ENCODE data around the gene CCDC186. TPM values are rescaled to one million over a fixed set of nuclear protein-coding genes. Genes with fewer than 3 reads are reported as not detected.

The CCDC186 gene
- total RNA-seq, 1 experiment from 2014 or later: 24.2 TPM

- no peaks in the 10 kb centered on the region for H4K20me1 ChIP-seq (ENCODE audit: insufficient read depth, low read depth, low read length)
- H3K79me2 ChIP-seq (ENCODE audit: low read length): no peaks in the 10 kb centered on the region
- H3K36me3 ChIP-seq (ENCODE audit: insufficient read depth, low read length): no peaks in the 10 kb centered on the region
Measured at GRCh38 chr10:114206902-114207301, 32.9 kb upstream of the CCDC186 start.

GRCh38 chr10:114202812-114203211, 28.8 kb upstream of the CCDC186 start:
- Histone ChIP-seq H3K9ac (ENCODE audit: low read length) (no peak overlapping the region), H3K4me2 (ENCODE audit: low read depth, low read length, poor library complexity, severe bottlenecking) (no peak overlapping the region), H3K36me3 (ENCODE audit: insufficient read depth, low read length) (no peaks in the 10 kb centered on the region), H3K4me1 (ENCODE audit: low read length) (0 out of 2 replicates have a peak, but pooled peaks cover 4% of the 10 kb centered on the region), H3K9me3 (ENCODE audit: low read length) (no peaks in the 10 kb centered on the region), H3K9me2 (replicated peaks; ENCODE audit: insufficient read depth, low read length) (no peaks in the 10 kb centered on the region), H3K27me3 (ENCODE audit: low read length) (no peaks in the 10 kb centered on the region), H4K20me1 (ENCODE audit: insufficient read depth, low read depth, low read length) (no peaks in the 10 kb centered on the region), H3K79me2 (ENCODE audit: low read length) (no peaks in the 10 kb centered on the region), H3K27ac (ENCODE audit: low read length) (no peak overlapping the region), H2AFZ (ENCODE audit: low read length) (no peak overlapping the region), H3K4me3 (ENCODE audit: low read length) (no peak overlapping the region)
- DNase-seq: no peak

More at GRCh38 chr10:114206902-114207301, 32.9 kb upstream of the CCDC186 start:
- H3K27ac ChIP-seq (ENCODE audit: low read length): no peak overlapping the region
- H3K9me2 ChIP-seq (replicated peaks; ENCODE audit: insufficient read depth, low read length): no peaks in the 10 kb centered on the region
- H3K9me3 ChIP-seq (ENCODE audit: low read length): no peaks in the 10 kb centered on the region
- no peak overlapping the region for H3K4me2 ChIP-seq (ENCODE audit: low read depth, low read length, poor library complexity, severe bottlenecking)
- no peak overlapping the region for H3K9ac ChIP-seq (ENCODE audit: low read length)
- no peaks in the 10 kb centered on the region for H3K27me3 ChIP-seq (ENCODE audit: low read length)
- no peak for DNase-seq
- H3K4me3 ChIP-seq (ENCODE audit: low read length): no peak overlapping the region
- 0 out of 2 replicates have a peak, but pooled peaks cover 4% of the 10 kb centered on the region for H3K4me1 ChIP-seq (ENCODE audit: low read length)
- H2AFZ ChIP-seq (ENCODE audit: low read length): no peak overlapping the region

- no peaks in the 10 kb centered on the region for H3K9me2 ChIP-seq (replicated peaks; ENCODE audit: insufficient read depth, low read length)
- H3K79me2 ChIP-seq (ENCODE audit: low read length): no peaks in the 10 kb centered on the region
- no peak overlapping the region for H3K4me2 ChIP-seq (ENCODE audit: low read depth, low read length, poor library complexity, severe bottlenecking)
- H3K4me1 ChIP-seq (ENCODE audit: low read length): 0 out of 2 replicates have a peak, but pooled peaks cover 4% of the 10 kb centered on the region
- no peak overlapping the region for H2AFZ ChIP-seq (ENCODE audit: low read length)
- no peak overlapping the region for H3K4me3 ChIP-seq (ENCODE audit: low read length)
- H3K36me3 ChIP-seq (ENCODE audit: insufficient read depth, low read length): no peaks in the 10 kb centered on the region
- H3K27ac ChIP-seq (ENCODE audit: low read length): no peak overlapping the region
- no peak overlapping the region for H3K9ac ChIP-seq (ENCODE audit: low read length)
- DNase-seq: no peak
- H3K9me3 ChIP-seq (ENCODE audit: low read length): no peaks in the 10 kb centered on the region
- H4K20me1 ChIP-seq (ENCODE audit: insufficient read depth, low read depth, low read length): no peaks in the 10 kb centered on the region
- H3K27me3 ChIP-seq (ENCODE audit: low read length): no peaks in the 10 kb centered on the region
Measured at GRCh38 chr10:114199239-114199638, 25.2 kb upstream of the CCDC186 start.

GRCh38 chr10:114195079-114195478, 21.1 kb upstream of the CCDC186 start:
- H3K9me3 ChIP-seq (ENCODE audit: low read length): no peaks in the 10 kb centered on the region
- no peak overlapping the region for H3K4me2 ChIP-seq (ENCODE audit: low read depth, low read length, poor library complexity, severe bottlenecking)
- no peaks in the 10 kb centered on the region for H3K9me2 ChIP-seq (replicated peaks; ENCODE audit: insufficient read depth, low read length)
- no peak overlapping the region for H3K27ac ChIP-seq (ENCODE audit: low read length)
- no peak overlapping the region for H3K9ac ChIP-seq (ENCODE audit: low read length)
- no peaks in the 10 kb centered on the region for H3K27me3 ChIP-seq (ENCODE audit: low read length)
- H3K79me2 ChIP-seq (ENCODE audit: low read length): no peaks in the 10 kb centered on the region
- H3K4me1 ChIP-seq (ENCODE audit: low read length): no peaks in the 10 kb centered on the region
- no peak overlapping the region for H3K4me3 ChIP-seq (ENCODE audit: low read length)
- no peak overlapping the region for H2AFZ ChIP-seq (ENCODE audit: low read length)
- DNase-seq: no peak
- H3K36me3 ChIP-seq (ENCODE audit: insufficient read depth, low read length): no peaks in the 10 kb centered on the region
- no peaks in the 10 kb centered on the region for H4K20me1 ChIP-seq (ENCODE audit: insufficient read depth, low read depth, low read length)

- no peak overlapping the region for H3K4me2 ChIP-seq (ENCODE audit: low read depth, low read length, poor library complexity, severe bottlenecking)
- no peaks in the 10 kb centered on the region for H3K36me3 ChIP-seq (ENCODE audit: insufficient read depth, low read length)
- H3K27ac ChIP-seq (ENCODE audit: low read length): no peak overlapping the region
- no peaks in the 10 kb centered on the region for H3K9me3 ChIP-seq (ENCODE audit: low read length)
- peaks cover 5% of the 10 kb centered on the region for H3K4me1 ChIP-seq (ENCODE audit: low read length)
- no peaks in the 10 kb centered on the region for H3K27me3 ChIP-seq (ENCODE audit: low read length)
- DNase-seq: no peak
- no peaks in the 10 kb centered on the region for H3K9me2 ChIP-seq (replicated peaks; ENCODE audit: insufficient read depth, low read length)
- no peak overlapping the region for H2AFZ ChIP-seq (ENCODE audit: low read length)
- H4K20me1 ChIP-seq (ENCODE audit: insufficient read depth, low read depth, low read length): no peaks in the 10 kb centered on the region
- H3K79me2 ChIP-seq (ENCODE audit: low read length): no peaks in the 10 kb centered on the region
- H3K4me3 ChIP-seq (ENCODE audit: low read length): no peak overlapping the region
- no peak overlapping the region for H3K9ac ChIP-seq (ENCODE audit: low read length)
Measured at GRCh38 chr10:114189700-114190099, 15.7 kb upstream of the CCDC186 start.

- H3K79me2 ChIP-seq (ENCODE audit: low read length): no peaks in the 10 kb centered on the region
- H3K4me2 ChIP-seq (ENCODE audit: low read depth, low read length, poor library complexity, severe bottlenecking): no peak overlapping the region
- H3K9ac ChIP-seq (ENCODE audit: low read length): no peak overlapping the region
- peaks cover 5% of the 10 kb centered on the region for H3K4me1 ChIP-seq (ENCODE audit: low read length)
- H3K27me3 ChIP-seq (ENCODE audit: low read length): no peaks in the 10 kb centered on the region
- no peak overlapping the region for H3K4me3 ChIP-seq (ENCODE audit: low read length)
- no peak overlapping the region for H2AFZ ChIP-seq (ENCODE audit: low read length)
- no peak overlapping the region for H3K27ac ChIP-seq (ENCODE audit: low read length)
- no peaks in the 10 kb centered on the region for H3K36me3 ChIP-seq (ENCODE audit: insufficient read depth, low read length)
- no peaks in the 10 kb centered on the region for H4K20me1 ChIP-seq (ENCODE audit: insufficient read depth, low read depth, low read length)
- H3K9me3 ChIP-seq (ENCODE audit: low read length): no peaks in the 10 kb centered on the region
- no peak for DNase-seq
- H3K9me2 ChIP-seq (replicated peaks; ENCODE audit: insufficient read depth, low read length): no peaks in the 10 kb centered on the region
Measured at GRCh38 chr10:114188900-114189299, 14.9 kb upstream of the CCDC186 start.

- DNase-seq: no peak
- no peaks in the 10 kb centered on the region for H4K20me1 ChIP-seq (ENCODE audit: insufficient read depth, low read depth, low read length)
- no peak overlapping the region for H3K4me3 ChIP-seq (ENCODE audit: low read length)
- H3K27me3 ChIP-seq (ENCODE audit: low read length): no peaks in the 10 kb centered on the region
- no peak overlapping the region for H3K4me2 ChIP-seq (ENCODE audit: low read depth, low read length, poor library complexity, severe bottlenecking)
- H3K79me2 ChIP-seq (ENCODE audit: low read length): no peaks in the 10 kb centered on the region
- no peak overlapping the region for H3K9ac ChIP-seq (ENCODE audit: low read length)
- no peaks in the 10 kb centered on the region for H3K36me3 ChIP-seq (ENCODE audit: insufficient read depth, low read length)
- no peak overlapping the region for H2AFZ ChIP-seq (ENCODE audit: low read length)
- no peaks in the 10 kb centered on the region for H3K9me3 ChIP-seq (ENCODE audit: low read length)
- no peaks in the 10 kb centered on the region for H3K9me2 ChIP-seq (replicated peaks; ENCODE audit: insufficient read depth, low read length)
- no peak overlapping the region for H3K27ac ChIP-seq (ENCODE audit: low read length)
- peaks cover 5% of the 10 kb centered on the region for H3K4me1 ChIP-seq (ENCODE audit: low read length)
Measured at GRCh38 chr10:114188001-114188400, 14.0 kb upstream of the CCDC186 start.

GRCh38 chr10:114184276-114184675, 10.3 kb upstream of the CCDC186 start:
- H3K27me3 ChIP-seq (ENCODE audit: low read length): no peaks in the 10 kb centered on the region
- H2AFZ ChIP-seq (ENCODE audit: low read length): no peak overlapping the region
- no peaks in the 10 kb centered on the region for H3K9me3 ChIP-seq (ENCODE audit: low read length)
- no peaks in the 10 kb centered on the region for H4K20me1 ChIP-seq (ENCODE audit: insufficient read depth, low read depth, low read length)
- H3K9me2 ChIP-seq (replicated peaks; ENCODE audit: insufficient read depth, low read length): no peaks in the 10 kb centered on the region
- no peak overlapping the region for H3K4me2 ChIP-seq (ENCODE audit: low read depth, low read length, poor library complexity, severe bottlenecking)
- no peak overlapping the region for H3K27ac ChIP-seq (ENCODE audit: low read length)
- no peaks in the 10 kb centered on the region for H3K79me2 ChIP-seq (ENCODE audit: low read length)
- no peaks in the 10 kb centered on the region for H3K36me3 ChIP-seq (ENCODE audit: insufficient read depth, low read length)
- peaks cover 5% of the 10 kb centered on the region for H3K4me1 ChIP-seq (ENCODE audit: low read length)
- no peak overlapping the region for H3K9ac ChIP-seq (ENCODE audit: low read length)
- no peak for DNase-seq
- no peak overlapping the region for H3K4me3 ChIP-seq (ENCODE audit: low read length)

- Histone ChIP-seq H3K4me2 (ENCODE audit: low read depth, low read length, poor library complexity, severe bottlenecking) (no peak overlapping the region), H4K20me1 (ENCODE audit: insufficient read depth, low read depth, low read length) (no peaks in the 10 kb centered on the region), H3K9ac (ENCODE audit: low read length) (no peak overlapping the region), H3K27ac (ENCODE audit: low read length) (no peak overlapping the region), H3K79me2 (ENCODE audit: low read length) (no peaks in the 10 kb centered on the region), H3K9me3 (ENCODE audit: low read length) (no peaks in the 10 kb centered on the region), H3K4me3 (ENCODE audit: low read length) (no peak overlapping the region), H3K4me1 (ENCODE audit: low read length) (peaks cover 5% of the 10 kb centered on the region), H2AFZ (ENCODE audit: low read length) (no peak overlapping the region), H3K27me3 (ENCODE audit: low read length) (no peaks in the 10 kb centered on the region), H3K36me3 (ENCODE audit: insufficient read depth, low read length) (no peaks in the 10 kb centered on the region), H3K9me2 (replicated peaks; ENCODE audit: insufficient read depth, low read length) (no peaks in the 10 kb centered on the region)
- DNase-seq: no peak
Measured at GRCh38 chr10:114183563-114183962, 9.6 kb upstream of the CCDC186 start.

Measured in Karpas-422 (cell line).